Muscle of leg (tissue), 11 donors: ENCODE data around the gene RETREG3. TPM values are rescaled to one million over a fixed set of nuclear protein-coding genes. Genes with fewer than 3 reads are reported as not detected.
A peak's percentile ranks its signal among the peaks of the same experiment; 100 is the strongest.

ENCODE experiments used
- DNase-seq: peaks from one replicate; pipeline ENCODE4 v3.0.0; 2013
- H3K27ac ChIP-seq: one replicate; pipeline ENCODE4 v1.5.1; 2013; ENCODE audit warnings: mild to moderate bottlenecking, low read length, control low read depth
- H3K27me3 ChIP-seq: one replicate; pipeline ENCODE4 v1.6.1; 2013; ENCODE audit warnings: low read length; ENCODE audit not compliant: control insufficient read depth, insufficient read depth
- H3K36me3 ChIP-seq: one replicate; pipeline ENCODE4 v1.6.1; 2013; ENCODE audit warnings: low read length; ENCODE audit not compliant: control insufficient read depth, insufficient read depth
- H3K4me1 ChIP-seq: one replicate; pipeline ENCODE4 v1.6.1; 2013; ENCODE audit warnings: low read length; ENCODE audit not compliant: control insufficient read depth, insufficient read depth
- H3K4me3 ChIP-seq: one replicate; pipeline ENCODE4 v1.5.1; 2013; ENCODE audit warnings: low read length, control low read depth
- H3K9me3 ChIP-seq: replicated peaks from 2 replicates; pipeline ENCODE4 v1.6.1; 2013; ENCODE audit warnings: low read depth, low read length; ENCODE audit not compliant: control insufficient read depth
- WGBS: methylation state at CpG from one replicate; pipeline ENCODE4 v1.1.5; 2013; ENCODE audit warnings: missing lambda C conversion rate; ENCODE audit not compliant: insufficient coverage; 5-methylcytosine and 5-hydroxymethylcytosine counted together
- polyA plus RNA-seq, 8 donors: library from polyadenylated mRNA; unstranded; fragments of 120-200 nt; gene quantifications; one replicate each; pipeline versions ENCODE4 v1.2.1 to v1.2.3, GENCODE V29; 2013; ENCODE audit warnings: inconsistent platforms in 1 of 8, low replicate concordance in 1 of 8; ENCODE audit not compliant: insufficient read length in 8 of 8, insufficient read depth in 1 of 8
- total RNA-seq: library from RNA; stranded (reverse); fragments of 120-200 nt; gene quantifications from one replicate; pipeline ENCODE4 v1.2.4, GENCODE V29; 2013

The RETREG3 gene
- total and polyA plus RNA-seq, 9 donors: 27.6 to 39.1 (median 31.8) TPM

DNA sequence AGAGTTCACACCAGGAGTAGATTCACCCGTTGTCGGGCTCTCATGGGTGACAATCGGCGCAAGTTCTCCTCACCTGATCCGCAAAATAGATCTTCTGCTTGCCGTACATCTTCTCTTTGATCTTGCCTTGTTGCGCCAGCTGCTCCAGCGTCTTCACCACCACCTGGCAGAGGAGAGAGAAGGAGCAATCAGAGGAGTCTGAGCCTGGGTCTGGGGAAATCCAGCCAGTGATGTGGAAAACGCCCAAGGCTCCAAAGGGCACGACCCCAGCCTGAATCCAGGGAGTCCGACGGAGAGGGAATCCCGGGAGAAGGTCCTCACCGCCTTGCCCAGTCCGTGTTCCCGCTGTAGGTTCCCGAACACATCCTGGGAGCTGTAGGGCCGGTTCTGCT is 32.0 kb downstream of the RETREG3 start:
- WGBS: 1% methylated on average over 12 of the region's 18 CpGs
- peaks cover 57% of the 10 kb centered on the region for H3K36me3 ChIP-seq
- H3K4me3 ChIP-seq: peak overlapping the region; percentile 89
- H3K27ac ChIP-seq: peak overlapping the region; percentile 94
- no peak for DNase-seq
- peaks cover 17% of the 10 kb centered on the region for H3K4me1 ChIP-seq
- no peaks in the 10 kb centered on the region for H3K9me3 ChIP-seq
- no peaks in the 10 kb centered on the region for H3K27me3 ChIP-seq

DNA sequence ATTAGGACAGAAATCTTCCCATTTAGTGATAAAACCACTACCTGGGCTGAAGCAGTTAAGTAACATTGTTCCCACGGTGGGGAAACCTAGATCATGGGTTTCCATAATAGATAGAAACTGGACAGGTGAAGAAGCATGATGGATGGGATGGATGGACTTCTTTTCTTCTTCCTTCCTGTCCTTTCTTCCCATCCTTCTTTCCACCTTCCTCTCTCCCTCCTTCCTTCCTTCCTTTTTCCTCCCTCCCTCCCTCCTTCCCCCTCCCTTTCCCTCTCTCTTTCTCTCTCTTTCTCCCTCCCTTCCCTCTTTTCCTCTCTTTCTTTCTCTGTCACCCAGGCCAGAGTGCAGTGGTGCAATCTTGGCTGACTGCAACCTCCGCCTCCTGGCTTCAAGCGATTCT is 34.7 kb downstream of the RETREG3 start:
- DNase-seq: no peak
- peaks cover 17% of the 10 kb centered on the region for H3K4me1 ChIP-seq
- H3K27me3 ChIP-seq: no peaks in the 10 kb centered on the region
- peaks cover 57% of the 10 kb centered on the region for H3K36me3 ChIP-seq
- no peaks in the 10 kb centered on the region for H3K9me3 ChIP-seq
- no peak overlapping the region for H3K4me3 ChIP-seq
- 90% methylated on average over 2 of the region's 3 CpGs for WGBS
- no peak overlapping the region for H3K27ac ChIP-seq

DNA sequence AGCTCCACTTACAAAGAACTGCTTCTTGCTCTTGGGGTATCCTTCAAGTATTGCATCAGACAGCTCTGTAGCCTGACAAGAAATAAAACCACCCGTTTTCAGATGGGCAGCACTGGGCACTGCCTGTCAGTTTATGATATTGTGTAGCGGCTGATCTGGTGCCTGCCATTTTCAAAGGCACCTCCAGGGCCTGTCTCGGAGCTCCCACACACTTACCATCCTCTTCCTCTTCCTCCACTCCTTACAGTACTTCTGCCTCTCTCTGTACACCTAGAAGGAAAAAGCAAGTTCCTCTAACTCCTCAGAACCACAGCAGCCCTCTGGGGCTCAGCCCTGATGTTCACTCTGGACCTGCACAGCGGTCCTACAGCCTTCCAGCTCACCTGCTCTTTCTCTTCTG is 36.1 kb downstream of the RETREG3 start:
- H3K4me3 ChIP-seq: no peak overlapping the region
- no peaks in the 10 kb centered on the region for H3K27me3 ChIP-seq
- no peaks in the 10 kb centered on the region for H3K9me3 ChIP-seq
- H3K27ac ChIP-seq: no peak overlapping the region
- no peak for DNase-seq
- WGBS: 93% methylated on average over 4 of the region's 4 CpGs
- H3K4me1 ChIP-seq: peaks cover 15% of the 10 kb centered on the region
- peaks cover 70% of the 10 kb centered on the region for H3K36me3 ChIP-seq

DNA sequence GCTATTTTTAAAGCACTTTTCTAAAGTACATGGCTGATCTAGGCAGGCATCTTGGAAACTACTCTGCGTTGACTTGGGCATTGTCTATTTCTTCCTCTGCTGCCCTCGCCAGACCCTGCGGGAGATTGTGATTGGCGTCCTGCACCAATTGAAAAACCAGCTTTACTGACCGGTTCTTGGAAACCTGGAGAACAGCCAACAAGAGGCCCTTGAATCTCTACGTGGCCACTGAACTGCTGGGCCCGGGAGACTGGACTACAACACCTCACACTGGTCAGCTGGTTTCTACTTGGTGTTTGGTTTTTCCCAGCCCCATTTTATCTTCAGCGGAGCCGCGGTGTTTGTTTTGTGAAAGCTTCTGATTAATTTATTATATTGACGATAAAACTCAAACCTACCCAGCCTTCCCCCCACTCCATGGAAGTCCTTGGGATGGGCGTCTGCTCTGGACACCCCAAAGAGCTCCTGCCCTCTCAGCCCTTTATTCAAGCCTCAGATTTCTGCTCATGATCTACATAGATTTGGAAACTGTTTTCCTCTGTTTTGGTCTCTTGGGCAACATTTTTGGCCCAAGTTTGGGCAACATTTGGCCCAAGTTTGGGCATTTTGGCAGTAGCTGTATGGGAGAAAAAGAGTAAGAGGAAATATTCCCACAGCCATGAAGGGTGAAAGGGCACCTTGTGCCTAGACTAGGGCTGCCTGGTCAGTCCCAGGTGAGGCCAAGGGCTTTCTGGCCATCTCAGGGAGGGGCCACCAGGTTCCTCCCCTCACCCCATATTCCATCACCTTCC is 37.5 kb downstream of the RETREG3 start:
- Histone ChIP-seq H3K4me1 (peaks cover 12% of the 10 kb centered on the region), H3K27ac (no peak overlapping the region), H3K36me3 (peaks cover 70% of the 10 kb centered on the region), H3K27me3 (no peaks in the 10 kb centered on the region), H3K4me3 (no peak overlapping the region), H3K9me3 (no peaks in the 10 kb centered on the region)
- no peak for DNase-seq
- 72% methylated on average over 5 of the region's 12 CpGs for WGBS

DNA sequence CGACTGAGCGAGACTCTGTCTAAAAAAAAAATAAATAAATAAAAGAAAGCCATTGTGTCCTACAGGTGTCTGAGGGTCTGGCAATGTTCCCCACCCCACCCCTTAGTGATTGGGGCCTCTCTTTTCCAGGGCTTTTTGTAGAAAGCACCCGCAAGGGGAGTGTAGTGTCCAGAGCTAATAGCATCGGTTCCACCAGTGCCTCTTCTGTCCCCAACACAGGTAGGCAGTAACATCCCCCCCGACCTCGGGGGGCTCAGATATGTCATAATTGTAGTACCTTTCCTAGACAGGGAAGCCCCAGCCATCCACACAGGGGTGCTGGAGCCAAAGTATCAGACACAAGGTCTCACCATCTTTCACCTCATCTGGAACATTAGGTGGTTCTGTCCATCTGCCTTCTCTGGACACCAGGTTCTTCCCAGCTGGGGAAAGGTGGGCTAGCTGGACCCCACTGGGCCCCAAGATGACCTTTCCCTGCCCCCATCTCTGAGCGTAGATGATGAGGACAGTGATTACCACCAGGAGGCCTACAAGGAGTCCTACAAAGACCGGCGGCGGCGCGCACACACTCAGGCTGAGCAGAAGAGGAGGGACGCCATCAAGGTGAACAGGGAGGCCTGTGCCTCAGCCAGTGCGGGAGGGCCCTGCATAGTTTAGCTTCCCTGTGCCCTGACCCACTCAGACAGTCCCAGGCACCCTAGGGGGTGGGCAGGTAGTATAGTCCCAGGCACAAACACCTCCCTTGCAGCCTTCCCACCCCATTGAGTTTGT is 40.6 kb downstream of the RETREG3 start:
- DNase-seq: no peak
- H3K4me1 ChIP-seq: peaks cover 26% of the 10 kb centered on the region
- H3K9me3 ChIP-seq: no peaks in the 10 kb centered on the region
- H3K27me3 ChIP-seq: no peaks in the 10 kb centered on the region
- WGBS: 100% methylated on average over 1 of the region's 14 CpGs
- H3K36me3 ChIP-seq: peaks cover 83% of the 10 kb centered on the region
- H3K4me3 ChIP-seq: no peak overlapping the region
- no peak overlapping the region for H3K27ac ChIP-seq

DNA sequence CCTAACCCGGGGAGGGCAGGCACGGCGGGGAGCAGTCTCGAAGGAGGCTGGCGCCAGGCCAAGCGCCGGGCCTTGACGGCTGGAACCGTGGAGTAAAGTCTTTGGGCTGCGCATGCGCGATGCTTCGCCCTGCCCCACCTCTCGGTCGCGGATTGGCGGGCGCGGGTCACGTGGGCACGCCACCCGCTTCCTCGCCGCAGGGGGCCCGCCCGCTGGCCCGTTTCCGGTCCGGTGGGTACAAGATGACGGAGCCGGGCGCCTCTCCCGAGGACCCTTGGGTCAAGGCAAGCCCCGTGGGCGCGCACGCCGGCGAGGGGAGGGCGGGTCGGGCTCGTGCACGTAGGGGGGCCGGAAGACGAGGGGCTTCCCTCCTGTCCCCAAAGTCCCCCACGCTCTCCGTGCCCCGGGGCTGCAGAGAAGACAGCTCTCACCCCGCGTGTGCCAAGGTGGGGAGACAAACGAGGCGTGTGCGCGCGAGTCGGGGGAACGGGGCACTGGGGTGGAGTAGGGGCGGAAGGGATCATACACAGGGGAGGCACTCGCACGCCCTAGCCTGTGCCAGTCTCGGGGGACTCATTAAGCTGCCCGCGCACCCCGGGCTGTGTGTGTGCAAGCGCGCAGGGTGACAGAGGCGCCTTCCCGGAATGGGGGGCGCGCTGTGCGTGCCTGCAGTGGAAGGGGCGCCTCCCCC is 42.1 kb downstream of the RETREG3 start, which contains the start of gene MLX:
Gene MLX (plus strand): TSS at position 218 of the 691 bp plus-strand sequence. CDS start 25 bp downstream, at position 243.
- WGBS: 0% methylated on average over 61 of the region's 72 CpGs
- Histone ChIP-seq H3K27me3 (no peaks in the 10 kb centered on the region), H3K36me3 (peaks cover 71% of the 10 kb centered on the region), H3K4me1 (peaks cover 37% of the 10 kb centered on the region), H3K4me3 (peak within 1 kb of the TSS; percentile 97), H3K27ac (peak within 1 kb of the TSS; percentile 77), H3K9me3 (no peaks in the 10 kb centered on the region)
- peak; percentile 94 for DNase-seq

DNA sequence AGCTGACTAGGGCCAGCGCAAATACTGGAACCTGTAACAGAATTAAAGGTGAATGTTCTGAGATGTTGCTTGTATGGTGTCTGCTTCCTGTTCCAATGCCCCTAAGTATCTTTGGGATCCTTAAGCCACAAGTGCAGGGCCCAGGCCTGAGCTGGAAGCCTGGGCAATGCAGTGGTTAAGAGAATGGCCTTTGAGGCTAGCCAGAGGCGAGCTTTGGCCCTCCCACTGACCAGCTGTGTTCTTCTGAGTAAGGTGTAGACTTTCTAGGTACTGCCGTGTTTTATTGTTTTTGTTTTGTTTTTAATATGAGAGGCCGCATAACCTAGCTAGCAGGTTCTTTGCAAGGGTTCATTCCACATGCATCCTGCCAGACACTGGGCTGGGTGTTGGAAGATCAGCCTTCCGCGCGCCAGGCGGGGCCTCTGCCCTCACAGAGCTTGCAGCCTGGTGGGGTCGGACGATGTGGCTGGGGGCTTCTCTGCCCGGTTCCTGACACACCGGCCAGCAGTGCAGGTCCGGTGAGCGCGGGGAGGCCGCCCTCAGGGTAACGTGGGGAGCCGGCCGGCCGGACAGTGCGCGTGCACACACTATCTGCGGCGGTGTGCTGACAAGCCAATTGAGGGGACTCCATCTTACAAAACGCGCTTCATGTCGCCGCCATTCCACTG is 42.8 kb downstream of the RETREG3 start:
- no peaks in the 10 kb centered on the region for H3K27me3 ChIP-seq
- no peaks in the 10 kb centered on the region for H3K9me3 ChIP-seq
- H3K4me3 ChIP-seq: peak overlapping the region; percentile 97
- WGBS: 23% methylated on average over 20 of the region's 28 CpGs
- peaks cover 41% of the 10 kb centered on the region for H3K4me1 ChIP-seq
- DNase-seq: no peak
- H3K36me3 ChIP-seq: peaks cover 64% of the 10 kb centered on the region
- H3K27ac ChIP-seq: peak overlapping the region; percentile 74

DNA sequence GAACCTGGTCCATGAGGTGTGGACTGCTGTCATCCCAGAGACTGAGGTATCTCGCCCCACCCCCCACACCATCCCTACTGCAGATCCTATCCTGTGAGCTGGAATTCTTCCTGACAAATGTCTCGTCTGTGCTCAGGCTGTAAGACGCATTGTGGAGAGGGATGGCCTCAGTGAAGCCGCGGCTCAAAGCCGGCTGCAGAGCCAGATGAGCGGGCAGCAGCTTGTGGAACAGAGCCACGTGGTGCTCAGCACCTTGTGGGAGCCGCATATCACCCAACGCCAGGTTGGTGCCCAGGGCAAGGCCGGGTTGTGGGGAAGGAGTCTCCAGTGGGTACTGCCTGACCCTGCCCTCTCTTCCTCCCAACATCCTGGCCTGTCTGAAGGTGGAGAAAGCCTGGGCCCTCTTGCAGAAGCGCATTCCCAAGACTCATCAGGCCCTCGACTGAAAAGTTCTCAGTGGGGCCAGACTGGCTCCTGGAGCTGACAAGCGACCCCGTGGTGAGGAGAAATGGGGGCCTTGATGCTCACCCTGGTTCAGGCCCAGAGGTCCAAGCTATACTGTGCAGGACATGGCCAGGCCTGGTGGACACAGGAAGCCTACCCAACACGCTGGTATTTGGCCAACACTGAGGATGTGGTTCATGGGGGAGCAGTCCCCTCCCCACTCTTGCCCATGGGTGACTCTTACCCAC is 43.5 kb downstream of the RETREG3 start:
- 91% methylated on average over 11 of the region's 16 CpGs for WGBS
- Histone ChIP-seq H3K9me3 (no peaks in the 10 kb centered on the region), H3K4me1 (peaks cover 44% of the 10 kb centered on the region), H3K4me3 (no peak overlapping the region), H3K36me3 (peaks cover 58% of the 10 kb centered on the region), H3K27me3 (no peaks in the 10 kb centered on the region), H3K27ac (no peak overlapping the region)
- no peak for DNase-seq

DNA sequence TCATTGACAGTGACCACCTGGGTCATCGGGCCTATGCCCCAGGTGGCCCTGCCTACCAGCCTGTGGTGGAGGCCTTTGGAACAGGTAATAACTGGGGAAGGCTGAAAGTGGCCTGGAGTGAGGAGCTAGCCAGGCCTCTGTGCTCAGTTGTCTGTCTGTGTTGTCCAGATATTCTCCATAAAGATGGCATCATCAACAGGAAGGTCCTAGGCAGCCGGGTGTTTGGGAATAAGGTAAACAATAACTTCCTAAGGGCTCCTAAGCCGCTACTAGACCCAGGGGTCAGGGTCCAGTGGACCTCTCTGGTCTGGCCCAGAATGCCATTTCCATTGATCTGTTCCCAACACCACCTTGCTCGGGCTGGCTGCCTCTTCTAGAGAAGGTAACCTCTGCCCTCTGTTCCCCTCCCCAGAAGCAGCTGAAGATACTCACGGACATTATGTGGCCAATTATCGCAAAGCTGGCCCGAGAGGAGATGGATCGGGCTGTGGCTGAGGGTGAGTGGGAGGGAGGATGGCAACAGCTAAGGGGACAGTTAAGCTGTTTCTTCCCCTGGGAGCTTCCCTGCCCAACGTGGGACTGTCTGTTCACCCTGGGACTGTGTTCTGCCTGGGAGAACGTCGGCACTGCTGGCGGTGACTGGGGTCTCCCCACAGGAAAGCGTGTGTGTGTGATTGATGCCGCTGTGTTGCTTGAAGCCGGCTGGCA is 44.2 kb downstream of the RETREG3 start:
- H3K4me3 ChIP-seq: no peak overlapping the region
- WGBS: 86% methylated on average over 5 of the region's 15 CpGs
- H3K27me3 ChIP-seq: no peaks in the 10 kb centered on the region
- no peak overlapping the region for H3K27ac ChIP-seq
- no peak for DNase-seq
- peaks cover 44% of the 10 kb centered on the region for H3K4me1 ChIP-seq
- H3K9me3 ChIP-seq: no peaks in the 10 kb centered on the region
- peaks cover 52% of the 10 kb centered on the region for H3K36me3 ChIP-seq
